ENCODE data around the gene WDR86. TPM values are rescaled to one million over a fixed set of nuclear protein-coding genes. Genes with fewer than 3 reads are reported as not detected.

WDR86 gene
- total RNA-seq, 1 experiment from 2014 or later, result 8.1 TPM

- no peaks in the 10 kb centered on the region for H3K9me3 ChIP-seq (ENCODE audit: control insufficient read depth, low read depth, low read length)
- H2BK15ac ChIP-seq (ENCODE audit: low read depth, low read length), result no peak overlapping the region
- no peak overlapping the region for H2BK120ac ChIP-seq (ENCODE audit: low read depth, low read length, poor library complexity, severe bottlenecking)
- H3K4me1 ChIP-seq (ENCODE audit: insufficient read depth, low read length), result no peaks in the 10 kb centered on the region
- H3K14ac ChIP-seq (ENCODE audit: insufficient read depth, low read length), result no peak overlapping the region
- no peak overlapping the region for H3K4me2 ChIP-seq (ENCODE audit: insufficient read depth, insufficient read length, low read length)
- H2BK5ac ChIP-seq (ENCODE audit: insufficient read length, low read length), result no peak overlapping the region
- H4K91ac ChIP-seq (ENCODE audit: insufficient read length, low read depth, low read length), result no peak overlapping the region
- H3K4ac ChIP-seq (ENCODE audit: low read depth, low read length), result no peak overlapping the region
- H3K9ac ChIP-seq (ENCODE audit: extremely low read depth, insufficient read length, low read length), result no peak overlapping the region
- H3K27ac ChIP-seq (ENCODE audit: insufficient read length, low read depth, low read length), result no peak overlapping the region
- DNase-seq, result no peak
- H3K18ac ChIP-seq (ENCODE audit: insufficient read length, low read depth, low read length), result no peak overlapping the region
- Mint-ChIP-seq H3K9me3 (no peaks in the 10 kb centered on the region), H3K36me3 (ENCODE audit: insufficient read depth in 1 of 3, low read depth in 3 of 3) (peaks cover 0 to 44% (median 42%) of the 10 kb centered on the region in 3 experiments; a peak in 5 of 7 replicates), H3K27ac (no peak overlapping the region), H3K4me1 (peaks cover 0 to 8% of the 10 kb centered on the region in 2 experiments; a peak in 2 of 4 replicates), H3K4me3 (no peak overlapping the region), H3K27me3 (ENCODE audit: low read depth) (no peaks in the 10 kb centered on the region)
- no CpG with 5 or more reads among the region's 2 CpGs for WGBS (ENCODE audit: extremely low coverage, insufficient read length, low lambda C conversion rate)
- no peaks in the 10 kb centered on the region for H4K20me1 ChIP-seq (ENCODE audit: control insufficient read depth, insufficient read depth, insufficient read length)
- no peak overlapping the region for H4K8ac ChIP-seq (replicated peaks; ENCODE audit: insufficient read length, low read depth, low read length)
- no peak overlapping the region for H2BK20ac ChIP-seq (ENCODE audit: low read depth, low read length, poor library complexity, severe bottlenecking)
- no peak overlapping the region for H3K23ac ChIP-seq (ENCODE audit: insufficient read length, low read depth, low read length)
- no peak overlapping the region for H3T11ph ChIP-seq (ENCODE audit: low read length)
- no peaks in the 10 kb centered on the region for H3K27me3 ChIP-seq (ENCODE audit: insufficient read depth, low read length)
- H2AFZ ChIP-seq (ENCODE audit: low read length), result no peak overlapping the region
- H3K79me1 ChIP-seq (ENCODE audit: insufficient read depth, low read depth, low read length, poor library complexity, severe bottlenecking), result peaks cover 2% of the 10 kb centered on the region
- H2BK12ac ChIP-seq (ENCODE audit: insufficient read length, low read depth, low read length), result no peak overlapping the region
- H4K5ac ChIP-seq (ENCODE audit: insufficient read length, low read depth, low read length), result no peak overlapping the region
- H3K23me2 ChIP-seq (ENCODE audit: insufficient read length, low read depth, low read length, poor library complexity, severe bottlenecking), result no peaks in the 10 kb centered on the region
- H2AK5ac ChIP-seq (ENCODE audit: insufficient read length, low read length), result no peak overlapping the region
- no peak overlapping the region for H3K56ac ChIP-seq (ENCODE audit: insufficient read length, low read depth, low read length)
- H3K79me2 ChIP-seq (ENCODE audit: insufficient read depth, low read length), result no peaks in the 10 kb centered on the region
- TF ChIP-seq CTCF (conservative IDR thresholded peaks at IDR 0.05), result no peak
Measured at GRCh38 chr7:151345576-151346469, 64.0 kb downstream of the WDR86 start.
